HEK293 (cell line): Measurements from ENCODE around the gene TMEM260.
A peak's percentile ranks its signal among the peaks of the same experiment; 100 is the strongest.
"Not testable (repeated sequence)": the region's sequence is repeated elsewhere in the genome, so short reads cannot be mapped to it uniquely, and the experiment has no call there.

Source experiments
- CTCF ChIA-PET: fragments of 350-600 bp; formaldehyde crosslinking; extraction: SDS; loops from one replicate; lab custom pipeline; 2021; ENCODE audit warnings: antibody characterized with exemption; lab: Yijun Ruan, JAX
- POLR2A ChIA-PET: fragments of 300-600 bp; formaldehyde crosslinking; extraction: SDS; loops from one replicate; lab custom pipeline; 2020; ENCODE audit warnings: antibody characterized with exemption, inconsistent platforms; lab: Yijun Ruan, JAX
- H3K27ac ChIP-seq: fragments of 200-500 bp; sonication (Bioruptor generic); 2 replicates; pipeline ENCODE4 v1.5.1; 2014; ENCODE audit warnings: low read depth, low read length, control low read depth, inconsistent platforms; ENCODE audit errors: extremely low read depth
- H3K36me3 ChIP-seq, 2 experiments: fragments of 200-500 bp in 1 of 2; sonication (Bioruptor generic) in 1 of 2; 1 replicate in 1 of 2; 2 replicates in 1 of 2; pipeline ENCODE4 v1.5.1; 2014 to 2017; ENCODE audit warnings: inconsistent platforms in 2 of 2, low read length in 2 of 2; ENCODE audit not compliant: control insufficient read depth in 2 of 2, insufficient read depth in 1 of 2
- H3K4me1 ChIP-seq: fragments of 200-500 bp; sonication (Bioruptor generic); 2 replicates; pipeline ENCODE4 v1.5.1; 2014; ENCODE audit warnings: mild to moderate bottlenecking, low read length, inconsistent platforms; ENCODE audit not compliant: control insufficient read depth, insufficient read depth
- H3K4me3 ChIP-seq: 2 replicates; pipeline ENCODE4 v1.5.1; 2011; ENCODE audit warnings: low read depth, mild to moderate bottlenecking, control low read depth, low read length, moderate library complexity
- H3K9me3 ChIP-seq: fragments of 200-500 bp; sonication (Bioruptor generic); 2 replicates; pipeline ENCODE4 v1.5.1; 2014; ENCODE audit warnings: low read depth, low read length, inconsistent platforms; ENCODE audit not compliant: control insufficient read depth, insufficient read depth
- HOXD13 ChIP-seq: sonication (generic); formaldehyde crosslinking; IDR thresholded peaks from 2 replicates; pipeline ENCODE4 v1.8.0; 2022; ENCODE audit warnings: missing genetic modification reagents, borderline replicate concordance
- KLF16 ChIP-seq: fragments of 450-650 bp; formaldehyde crosslinking; IDR thresholded peaks from 2 replicates; pipeline ENCODE4 v1.5.1; 2017; ENCODE audit warnings: missing biosample characterization, missing genetic modification characterization
- SETDB1 ChIP-seq: IDR thresholded peaks from one replicate; pipeline ENCODE4 v1.6.1; 2017; ENCODE audit warnings: mild to moderate bottlenecking, low read length, moderate library complexity, mixed read lengths; ENCODE audit not compliant: insufficient read length
- YY1 ChIP-seq: fragments of 450-650 bp; formaldehyde crosslinking; IDR thresholded peaks from 2 replicates; pipeline ENCODE4 v1.5.1; 2018; ENCODE audit warnings: missing biosample characterization, missing genetic modification characterization
- ZBTB48 ChIP-seq: fragments of 450-650 bp; formaldehyde crosslinking; IDR thresholded peaks from 2 replicates; pipeline ENCODE4 v1.5.1; 2016; ENCODE audit warnings: missing biosample characterization, missing genetic modification characterization
- ZFHX2 ChIP-seq: fragments of 450-650 bp; formaldehyde crosslinking; conservative IDR thresholded peaks from 2 replicates; pipeline ENCODE4 v1.5.1; 2016; ENCODE audit warnings: missing biosample characterization, missing genetic modification characterization
- ZNF146 ChIP-seq: fragments of 450-650 bp; formaldehyde crosslinking; IDR thresholded peaks from 2 replicates; pipeline ENCODE4 v1.5.1; 2016; ENCODE audit warnings: missing biosample characterization, missing genetic modification characterization
- ZNF184 ChIP-seq: fragments of 450-650 bp; IDR thresholded peaks from 2 replicates; pipeline ENCODE4 v1.5.1; 2018; ENCODE audit warnings: missing biosample characterization, mild to moderate bottlenecking, missing genetic modification characterization
- ZNF292 ChIP-seq: fragments of 450-650 bp; formaldehyde crosslinking; IDR thresholded peaks from 2 replicates; pipeline ENCODE4 v1.5.1; 2016; ENCODE audit warnings: low read depth, missing biosample characterization, missing genetic modification characterization, borderline replicate concordance
- ZNF341 ChIP-seq: fragments of 450-650 bp; formaldehyde crosslinking; IDR thresholded peaks from 2 replicates; pipeline ENCODE4; 2016; ENCODE audit warnings: low read depth, missing biosample characterization, missing genetic modification characterization
- ZNF416 ChIP-seq: fragments of 450-650 bp; formaldehyde crosslinking; IDR thresholded peaks from 2 replicates; pipeline ENCODE4 v1.5.1; 2016; ENCODE audit warnings: missing biosample characterization, missing genetic modification characterization
- ZNF48 ChIP-seq: fragments of 450-650 bp; formaldehyde crosslinking; IDR thresholded peaks from 2 replicates; pipeline ENCODE4 v1.5.1; 2016; ENCODE audit warnings: missing biosample characterization, missing genetic modification characterization
- ZNF555 ChIP-seq: fragments of 450-650 bp; formaldehyde crosslinking; conservative IDR thresholded peaks from 2 replicates; pipeline ENCODE4 v1.5.1; 2017; ENCODE audit warnings: missing biosample characterization, mild to moderate bottlenecking, missing genetic modification characterization, inconsistent platforms
- ZNF664 ChIP-seq: fragments of 450-650 bp; formaldehyde crosslinking; IDR thresholded peaks from 2 replicates; pipeline ENCODE4 v1.5.1; 2016; ENCODE audit warnings: missing biosample characterization, missing genetic modification characterization
- ZNF777 ChIP-seq: fragments of 450-650 bp; formaldehyde crosslinking; IDR thresholded peaks from 2 replicates; pipeline ENCODE4 v1.5.1; 2017; ENCODE audit warnings: missing biosample characterization, missing genetic modification characterization, borderline replicate concordance
- ZNF785 ChIP-seq: fragments of 450-650 bp; formaldehyde crosslinking; IDR thresholded peaks from 2 replicates; pipeline ENCODE4 v1.5.1; 2016; ENCODE audit warnings: missing biosample characterization, missing genetic modification characterization
- TF ChIP-seq, protein P1 (sequence below): fragments of 450-650 bp; formaldehyde crosslinking; IDR thresholded peaks from 2 replicates; pipeline ENCODE4 v1.5.1; 2016; ENCODE audit warnings: missing biosample characterization, missing genetic modification characterization
- TF ChIP-seq, protein P2 (sequence below): sonication (generic); formaldehyde crosslinking; IDR thresholded peaks from 2 replicates; pipeline ENCODE4 v1.8.1; 2022; ENCODE audit warnings: mild to moderate bottlenecking, moderate library complexity, missing genetic modification reagents

The TMEM260 gene

DNA sequence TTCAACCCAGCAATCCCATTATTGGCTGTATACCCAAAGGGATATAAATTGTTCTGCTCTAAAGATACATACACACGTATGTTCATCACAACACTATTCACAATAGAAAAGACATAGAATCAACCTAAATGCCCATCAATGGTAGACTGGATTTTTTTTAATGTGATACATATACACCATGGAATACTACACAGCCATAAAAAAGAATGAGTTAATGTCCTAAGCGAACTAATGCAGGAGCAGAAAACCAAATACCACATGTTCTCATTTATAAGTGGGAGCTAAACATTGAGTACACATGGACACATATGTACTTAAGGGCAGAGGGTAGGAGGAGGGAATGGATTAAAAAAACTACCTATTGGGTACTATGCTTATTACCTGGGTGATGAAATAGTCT lies 32.1 kb downstream of the TMEM260 start:
- H3K4me3 ChIP-seq, H3K27ac ChIP-seq, CTCF ChIA-PET, POLR2A ChIA-PET, H3K9me3 ChIP-seq, H3K4me1 ChIP-seq: not testable (repeated sequence)
- TF ChIP-seq ZNF146 (tag by site-specific recombination), result peak; percentile 63
- TF ChIP-seq ZNF664 (tag by site-specific recombination), result 0 out of 2 replicates have a peak, but pooled peaks have one; percentile 17
- H3K36me3 ChIP-seq, result peaks cover 11 to 22% of the 10 kb centered on the region in 2 experiments

DNA sequence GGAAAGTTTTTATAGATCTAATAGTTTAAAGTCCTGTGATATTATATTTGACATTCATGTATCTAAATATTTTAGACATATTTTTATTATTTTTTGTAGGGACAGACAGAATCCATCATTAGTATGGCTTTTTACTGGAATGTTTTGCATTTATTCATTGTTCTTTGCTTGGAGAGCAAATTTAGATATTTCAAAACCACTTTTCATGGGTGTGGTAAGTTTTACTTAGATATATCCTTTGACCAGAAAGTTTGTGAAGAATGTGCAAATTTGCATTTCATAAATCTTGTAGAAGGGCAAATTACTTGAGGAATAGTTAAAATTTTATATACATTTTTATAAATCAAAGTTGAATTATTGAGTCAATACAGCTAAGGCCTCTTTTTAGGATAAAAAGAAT lies 37.5 kb downstream of the TMEM260 start:
- no peak overlapping the region for H3K27ac ChIP-seq
- CTCF ChIA-PET, result no interaction called here
- H3K36me3 ChIP-seq, result peaks cover 8 to 28% of the 10 kb centered on the region in 2 experiments; a peak in 2 of 3 replicates
- no peak overlapping the region for H3K4me3 ChIP-seq
- POLR2A ChIA-PET, result no interaction called here
- no peaks in the 10 kb centered on the region for H3K9me3 ChIP-seq
- TF ChIP-seq ZFHX2 (tag by site-specific recombination), result no peak
- TF ChIP-seq KLF16 (tag by site-specific recombination), result no peak
- no peak for TF ChIP-seq ZBTB48 (tag by site-specific recombination)
- TF ChIP-seq ZNF555, result no peak
- no peak for TF ChIP-seq ZNF292 (tag by site-specific recombination)
- TF ChIP-seq ZNF184, result no peak
- no peak for TF ChIP-seq ZNF785 (tag by site-specific recombination)
- no peak for TF ChIP-seq ZNF48 (tag by site-specific recombination)
- no peak for TF ChIP-seq ZNF777 (tag by site-specific recombination)
- TF ChIP-seq ZNF341, result no peak
- H3K4me1 ChIP-seq, result no peaks in the 10 kb centered on the region

DNA sequence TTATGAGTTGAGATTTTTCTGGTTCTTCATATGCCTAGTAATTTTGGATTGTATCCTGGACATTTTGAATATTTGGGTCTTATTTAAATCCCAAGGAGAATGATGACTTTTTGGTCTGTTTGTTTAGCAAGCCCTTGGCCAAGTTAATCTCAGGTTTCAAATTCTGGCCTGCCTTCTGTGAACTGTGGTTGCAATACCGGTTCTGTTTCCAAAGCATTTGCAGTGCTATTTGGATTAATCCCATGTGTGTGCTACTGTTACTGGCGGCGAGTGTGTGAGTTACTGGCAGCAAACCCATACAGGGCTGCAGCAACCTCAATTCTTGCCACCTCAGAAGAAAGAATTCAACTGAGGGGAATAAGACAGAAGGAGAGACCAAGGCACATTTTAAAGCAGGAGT lies 51.1 kb downstream of the TMEM260 start:
- Histone ChIP-seq H3K4me3 (no peak overlapping the region), H3K27ac (no peak overlapping the region), H3K9me3 (peaks cover 4% of the 10 kb centered on the region; the same call in 1 of the 2 replicates), H3K4me1 (no peaks in the 10 kb centered on the region), H3K36me3 (peaks cover 19 to 47% of the 10 kb centered on the region in 2 experiments)
- TF ChIP-seq, protein P1, sequence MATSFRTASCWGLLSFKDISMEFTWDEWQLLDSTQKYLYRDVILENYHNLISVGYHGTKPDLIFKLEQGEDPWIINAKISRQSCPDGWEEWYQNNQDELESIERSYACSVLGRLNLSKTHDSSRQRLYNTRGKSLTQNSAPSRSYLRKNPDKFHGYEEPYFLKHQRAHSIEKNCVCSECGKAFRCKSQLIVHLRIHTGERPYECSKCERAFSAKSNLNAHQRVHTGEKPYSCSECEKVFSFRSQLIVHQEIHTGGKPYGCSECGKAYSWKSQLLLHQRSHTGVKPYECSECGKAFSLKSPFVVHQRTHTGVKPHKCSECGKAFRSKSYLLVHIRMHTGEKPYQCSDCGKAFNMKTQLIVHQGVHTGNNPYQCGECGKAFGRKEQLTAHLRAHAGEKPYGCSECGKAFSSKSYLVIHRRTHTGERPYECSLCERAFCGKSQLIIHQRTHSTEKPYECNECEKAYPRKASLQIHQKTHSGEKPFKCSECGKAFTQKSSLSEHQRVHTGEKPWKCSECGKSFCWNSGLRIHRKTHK, result 0 out of 2 replicates have a peak, but pooled peaks have one; percentile 55
- peak; percentile 9 for TF ChIP-seq SETDB1
- TF ChIP-seq, protein P2, sequence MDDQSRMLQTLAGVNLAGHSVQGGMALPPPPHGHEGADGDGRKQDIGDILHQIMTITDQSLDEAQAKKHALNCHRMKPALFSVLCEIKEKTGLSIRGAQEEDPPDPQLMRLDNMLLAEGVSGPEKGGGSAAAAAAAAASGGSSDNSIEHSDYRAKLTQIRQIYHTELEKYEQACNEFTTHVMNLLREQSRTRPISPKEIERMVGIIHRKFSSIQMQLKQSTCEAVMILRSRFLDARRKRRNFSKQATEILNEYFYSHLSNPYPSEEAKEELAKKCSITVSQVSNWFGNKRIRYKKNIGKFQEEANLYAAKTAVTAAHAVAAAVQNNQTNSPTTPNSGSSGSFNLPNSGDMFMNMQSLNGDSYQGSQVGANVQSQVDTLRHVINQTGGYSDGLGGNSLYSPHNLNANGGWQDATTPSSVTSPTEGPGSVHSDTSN, result no peak
- TF ChIP-seq YY1 (tag by site-specific recombination), result no peak
- CTCF ChIA-PET, result interaction anchor here (0.7 kb wide), 1 partner anchor 130 kb away, joined by 3 read pairs; no protein-coding TSS in a partner anchor
- POLR2A ChIA-PET, result no interaction called here

DNA sequence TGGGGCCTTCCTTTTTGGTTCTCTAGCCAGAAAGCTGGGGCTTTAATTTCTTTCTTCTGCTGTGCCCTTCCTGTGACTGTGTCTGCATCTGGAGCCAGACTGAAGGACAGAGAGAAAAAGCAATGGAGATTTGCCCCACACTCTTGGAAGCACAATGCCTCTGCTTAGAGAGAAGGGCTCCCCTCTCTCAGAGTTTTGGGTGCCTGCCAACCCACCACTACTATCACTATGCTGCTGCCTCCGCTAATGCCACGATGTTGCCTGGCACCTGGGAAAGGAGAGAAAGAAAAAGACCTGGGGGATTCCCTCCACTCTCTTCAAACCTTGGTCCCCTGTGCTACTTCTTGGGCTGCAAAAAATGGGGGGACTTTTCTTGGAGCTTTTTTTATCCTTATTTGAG lies 52.6 kb downstream of the TMEM260 start:
- TF ChIP-seq ZNF416 (tag by site-specific recombination) (no peak), HOXD13 (CRISPR knock-in tag) (no peak)

More for the DNA sequence above, 52.6 kb downstream of the TMEM260 start:
- Histone ChIP-seq H3K9me3 (peaks cover 4% of the 10 kb centered on the region; the same call in 1 of the 2 replicates), H3K36me3 (peaks cover 34 to 51% of the 10 kb centered on the region in 2 experiments), H3K4me3 (no peak overlapping the region), H3K27ac (no peak overlapping the region), H3K4me1 (no peaks in the 10 kb centered on the region)
- CTCF ChIA-PET, result no interaction called here
- POLR2A ChIA-PET, result no interaction called here
